Thyroid gland (tissue), 4 donors: Measurements from ENCODE around the gene PACRGL.

Source experiments
- CTCF ChIP-seq, 6 experiments: fragments of 200-600 bp in 3 of 6; fragments of 450-650 bp in 3 of 6; sonication (generic) in 3 of 6; IDR thresholded peaks; one replicate each; pipeline ENCODE4 v1.5.1; 2016 to 2019; ENCODE audit warnings: antibody characterized with exemption in 6 of 6, mild to moderate bottlenecking in 2 of 6, inconsistent platforms in 1 of 6, moderate library complexity in 1 of 6
- POLR2A ChIP-seq, 2 donors: fragments of 450-650 bp; IDR thresholded peaks; one replicate each; pipeline ENCODE4 v1.6.1; 2017; ENCODE audit warnings: antibody characterized with exemption in 2 of 2, mild to moderate bottlenecking in 2 of 2, moderate library complexity in 1 of 2

- TF ChIP-seq CTCF (IDR thresholded peaks at IDR 0.05) (no peak), POLR2A (IDR thresholded peaks at IDR 0.05) (no peak)
Observed at GRCh38 chr4:20764366-20764992, 64.2 kb downstream of the PACRGL start.
